NCI-H2171 treated with DMSO at 0.1 percent for 48 hours (cell line): ENCODE data around the gene KRT13.

ENCODE experiments used
- DNase-seq: peaks from one replicate; lab custom pipeline; 2025; lab: John Stamatoyannopoulos, UW

Gene KRT13

DNA sequence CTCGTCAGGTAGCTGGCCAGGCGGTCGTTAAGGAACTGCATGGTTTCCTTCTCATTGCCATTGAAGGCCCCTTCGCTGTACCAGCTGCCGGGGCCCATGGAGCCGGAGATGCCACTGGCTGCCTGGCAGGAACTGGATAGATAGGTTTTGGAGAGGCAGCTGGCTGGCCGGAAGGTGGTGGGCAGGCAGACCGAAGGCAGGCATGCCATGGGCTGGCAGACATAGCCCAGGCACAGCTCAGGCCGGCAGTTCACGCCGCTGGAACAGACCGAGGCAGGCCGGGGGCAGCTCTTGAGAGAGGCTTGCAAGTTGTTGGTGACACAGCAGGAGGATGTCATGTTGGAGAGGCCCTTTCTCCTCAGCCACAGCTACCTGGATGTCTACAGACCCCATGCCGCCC is 38.4 kb downstream of the KRT13 start, which contains the start of gene KRT32:
KRT32 (minus strand) TSS at position 399 of the 400 bp plus-strand sequence; CDS start at position 338, 61 bp downstream.
- no peak for DNase-seq

DNA sequence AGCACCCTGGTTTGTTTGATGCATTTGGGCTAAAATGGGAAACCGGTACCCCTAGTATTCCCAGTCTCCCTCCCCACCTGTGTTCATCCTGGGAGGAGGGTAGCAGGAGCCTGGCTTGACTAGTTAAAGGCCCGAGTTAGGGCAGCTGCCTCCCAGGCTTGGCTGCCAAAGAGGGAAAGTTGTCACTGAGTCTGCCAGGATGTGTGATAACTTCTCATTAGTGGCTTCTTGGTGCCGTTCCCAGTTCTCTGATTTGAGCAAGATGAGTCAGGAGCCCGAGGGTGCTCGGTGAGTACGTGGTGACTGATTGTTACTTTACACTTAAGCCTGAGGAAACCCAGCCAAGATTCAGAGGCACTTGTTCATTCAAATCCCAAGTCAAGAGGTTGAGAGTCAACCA is 40.7 kb downstream of the KRT13 start:
- DNase-seq: no peak

GRCh38 chr17:41464173-41464572 is 41.2 kb downstream of the KRT13 start:
- DNase-seq: no peak

GRCh38 chr17:41463746-41464145 is 41.7 kb downstream of the KRT13 start:
- DNase-seq: no peak

DNA sequence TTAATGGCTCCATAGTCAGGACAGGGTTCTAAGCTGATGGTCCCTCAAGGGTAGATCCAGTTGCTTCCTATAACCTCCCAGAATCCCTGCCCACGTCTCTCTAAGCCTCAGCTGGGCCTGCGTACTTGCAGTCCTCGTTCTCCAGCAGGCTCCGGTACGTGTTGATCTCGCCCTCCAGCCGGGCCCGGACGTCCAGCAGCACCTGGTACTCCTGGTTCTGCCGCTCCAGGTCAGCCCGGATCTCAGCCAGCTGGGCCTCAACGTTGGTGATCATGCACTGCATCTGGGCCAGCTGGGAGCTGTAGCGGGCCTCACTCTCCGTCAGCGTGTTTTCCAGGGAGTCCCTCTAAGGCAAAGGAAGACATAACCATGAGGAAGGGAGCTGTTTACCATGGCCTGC is 42.7 kb downstream of the KRT13 start:
- no peak for DNase-seq

- no peak for DNase-seq
Measured at GRCh38 chr17:41457676-41458075, 47.7 kb downstream of the KRT13 start.

- no peak for DNase-seq
Measured at GRCh38 chr17:41456204-41456603, 49.2 kb downstream of the KRT13 start.

DNA sequence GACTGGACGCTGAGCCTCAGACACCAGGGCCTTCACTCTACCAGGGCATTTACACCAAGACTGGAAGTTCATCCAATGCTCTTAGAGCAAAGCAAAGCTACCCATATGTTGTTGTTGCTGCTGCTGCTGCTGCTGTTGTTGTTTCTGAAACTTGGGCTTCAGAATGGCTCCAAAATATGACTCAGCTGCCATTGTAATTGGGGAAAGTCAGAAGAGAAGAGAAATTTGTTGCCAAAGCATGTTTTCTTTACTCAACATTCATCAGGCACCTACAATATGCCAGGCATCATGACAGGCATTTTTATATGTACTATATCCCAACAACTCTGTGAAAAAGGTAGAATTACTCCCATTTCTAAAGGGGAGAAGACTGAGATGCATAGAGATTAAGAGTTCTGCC is 50.2 kb downstream of the KRT13 start:
- no peak for DNase-seq

DNA sequence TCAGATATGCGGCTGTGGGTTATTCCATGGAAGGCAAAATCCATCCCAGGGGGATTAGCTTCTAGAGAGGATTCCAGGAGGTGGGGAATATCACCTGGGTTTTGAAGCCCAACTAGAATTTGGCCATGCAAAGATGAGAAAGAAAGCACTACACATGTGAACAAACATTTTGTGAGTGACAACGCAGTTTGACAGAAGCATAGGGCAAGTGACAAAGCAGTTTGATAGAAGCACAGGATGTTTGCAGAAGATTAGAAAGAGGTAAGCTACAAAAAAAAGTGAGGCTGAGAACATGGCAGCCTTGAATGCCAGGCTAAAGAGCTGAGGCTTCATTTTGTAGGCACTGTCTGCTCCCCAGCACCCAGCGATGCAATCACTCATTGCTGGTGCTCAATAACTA is 52.3 kb downstream of the KRT13 start:
- DNase-seq: no peak

DNA sequence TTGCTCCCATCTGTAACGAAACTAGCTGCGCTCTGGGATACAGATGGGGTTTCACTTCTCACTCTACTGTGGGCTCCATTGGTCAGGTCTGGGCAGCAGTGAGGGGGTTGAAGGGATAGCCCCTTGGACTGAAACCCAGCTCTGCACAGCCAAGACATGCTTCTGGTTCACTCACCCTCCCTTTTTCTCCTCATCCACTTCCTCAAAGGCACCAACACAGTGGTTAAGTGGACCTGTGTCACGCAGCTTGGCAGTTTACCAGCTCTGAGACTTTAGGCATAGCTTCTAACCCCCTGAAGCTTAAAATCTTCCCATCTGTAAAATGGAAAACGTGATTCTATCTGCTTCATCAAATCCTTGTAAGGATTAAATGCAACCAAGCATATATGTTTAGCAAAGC is 53.1 kb downstream of the KRT13 start:
- DNase-seq: no peak

DNA sequence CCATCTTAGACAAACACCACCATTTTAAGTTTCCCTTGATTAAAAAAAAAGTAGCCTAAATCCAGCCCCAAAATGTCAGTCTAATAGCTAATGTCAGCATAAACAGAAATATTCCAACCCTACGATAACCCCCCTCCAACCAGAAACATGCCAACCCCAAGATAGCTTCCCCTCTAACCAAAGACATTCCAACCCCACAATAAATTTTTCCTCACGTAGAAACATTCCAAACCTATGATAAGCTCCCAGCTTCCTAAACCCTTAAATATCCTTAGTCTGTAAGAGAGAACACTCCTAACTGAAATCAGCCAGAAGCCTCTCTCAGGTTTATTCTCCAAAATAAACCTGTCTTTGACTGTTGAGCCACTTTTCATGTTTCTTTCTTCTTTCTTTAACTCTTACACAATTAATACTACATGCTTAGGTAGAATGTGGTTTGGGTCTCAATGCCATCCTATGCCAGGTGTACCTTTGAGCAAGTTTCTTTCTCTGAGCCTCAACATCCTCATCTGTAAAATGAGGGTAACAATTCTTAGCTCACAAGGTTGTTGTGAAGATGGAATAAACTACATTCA is 54.2 kb downstream of the KRT13 start:
- DNase-seq: no peak
